Epithelial cell of proximal tubule (primary cell): ENCODE data around the gene CCNA2. TPM values are rescaled to one million over a fixed set of nuclear protein-coding genes. Genes with fewer than 3 reads are reported as not detected.
A peak's percentile ranks its signal among the peaks of the same experiment; 100 is the strongest.

Source experiments
- DNase-seq: peaks from one replicate; pipeline ENCODE4 v3.0.0-alpha.2; 2011; ENCODE audit warnings: low read depth
- H3K4me3 ChIP-seq: 2 replicates; pipeline ENCODE4 v1.5.1; 2011; ENCODE audit warnings: low read depth, mild to moderate bottlenecking, low read length
- total RNA-seq: library from RNA; depleted of rRNA; stranded (reverse); fragments of >200 nt; gene quantifications from 2 replicates; pipeline ENCODE4 v1.2.3, GENCODE V29; 2015
- TF ChIP-seq, protein P1 (sequence below): conservative IDR thresholded peaks from 2 replicates; pipeline ENCODE4 v1.5.1; 2012; ENCODE audit warnings: low read depth, mild to moderate bottlenecking, low read length

CCNA2 gene
- total RNA-seq: 106 and 139 TPM in 2 replicates

DNA sequence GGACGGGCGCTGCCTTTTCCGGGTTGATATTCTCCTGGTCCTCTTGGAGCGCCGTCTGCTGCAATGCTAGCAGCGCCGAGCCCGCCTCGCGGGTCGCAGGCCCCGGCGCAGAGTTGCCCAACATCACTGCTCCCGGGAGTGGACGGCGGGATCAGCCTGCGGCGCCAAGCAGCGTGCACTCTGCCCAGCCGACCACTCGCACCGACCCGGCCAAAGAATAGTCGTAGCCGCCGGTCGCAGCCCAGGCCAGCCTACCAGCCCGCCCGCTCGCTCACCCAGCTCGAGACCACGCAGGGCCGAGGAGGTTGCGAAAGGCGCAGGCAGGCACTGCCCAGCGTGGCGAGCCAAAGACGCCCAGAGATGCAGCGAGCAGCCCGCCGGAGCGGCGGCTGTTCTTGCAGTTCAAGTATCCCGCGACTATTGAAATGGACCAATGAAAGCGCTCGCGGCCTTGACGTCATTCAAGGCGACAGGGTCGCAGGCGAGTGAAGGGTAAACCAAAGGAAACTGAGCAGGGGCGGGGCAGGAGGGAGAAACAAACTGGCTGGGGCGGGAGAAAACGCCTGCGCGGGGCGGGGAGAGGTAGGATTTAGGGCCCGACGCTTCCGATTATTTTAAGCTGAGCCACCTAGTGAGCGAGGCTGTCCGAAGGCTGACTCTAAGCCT, at the start of gene CCNA2:
TSS of gene CCNA2 (minus strand) at position 379 of the 666 bp plus-strand sequence. CDS start at position 124, 255 bp downstream.
- DNase-seq: peak; percentile 66
- TF ChIP-seq, protein P1, sequence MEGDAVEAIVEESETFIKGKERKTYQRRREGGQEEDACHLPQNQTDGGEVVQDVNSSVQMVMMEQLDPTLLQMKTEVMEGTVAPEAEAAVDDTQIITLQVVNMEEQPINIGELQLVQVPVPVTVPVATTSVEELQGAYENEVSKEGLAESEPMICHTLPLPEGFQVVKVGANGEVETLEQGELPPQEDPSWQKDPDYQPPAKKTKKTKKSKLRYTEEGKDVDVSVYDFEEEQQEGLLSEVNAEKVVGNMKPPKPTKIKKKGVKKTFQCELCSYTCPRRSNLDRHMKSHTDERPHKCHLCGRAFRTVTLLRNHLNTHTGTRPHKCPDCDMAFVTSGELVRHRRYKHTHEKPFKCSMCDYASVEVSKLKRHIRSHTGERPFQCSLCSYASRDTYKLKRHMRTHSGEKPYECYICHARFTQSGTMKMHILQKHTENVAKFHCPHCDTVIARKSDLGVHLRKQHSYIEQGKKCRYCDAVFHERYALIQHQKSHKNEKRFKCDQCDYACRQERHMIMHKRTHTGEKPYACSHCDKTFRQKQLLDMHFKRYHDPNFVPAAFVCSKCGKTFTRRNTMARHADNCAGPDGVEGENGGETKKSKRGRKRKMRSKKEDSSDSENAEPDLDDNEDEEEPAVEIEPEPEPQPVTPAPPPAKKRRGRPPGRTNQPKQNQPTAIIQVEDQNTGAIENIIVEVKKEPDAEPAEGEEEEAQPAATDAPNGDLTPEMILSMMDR: no peak
- H3K4me3 ChIP-seq: peak within 1 kb of the TSS; percentile 81

DNA sequence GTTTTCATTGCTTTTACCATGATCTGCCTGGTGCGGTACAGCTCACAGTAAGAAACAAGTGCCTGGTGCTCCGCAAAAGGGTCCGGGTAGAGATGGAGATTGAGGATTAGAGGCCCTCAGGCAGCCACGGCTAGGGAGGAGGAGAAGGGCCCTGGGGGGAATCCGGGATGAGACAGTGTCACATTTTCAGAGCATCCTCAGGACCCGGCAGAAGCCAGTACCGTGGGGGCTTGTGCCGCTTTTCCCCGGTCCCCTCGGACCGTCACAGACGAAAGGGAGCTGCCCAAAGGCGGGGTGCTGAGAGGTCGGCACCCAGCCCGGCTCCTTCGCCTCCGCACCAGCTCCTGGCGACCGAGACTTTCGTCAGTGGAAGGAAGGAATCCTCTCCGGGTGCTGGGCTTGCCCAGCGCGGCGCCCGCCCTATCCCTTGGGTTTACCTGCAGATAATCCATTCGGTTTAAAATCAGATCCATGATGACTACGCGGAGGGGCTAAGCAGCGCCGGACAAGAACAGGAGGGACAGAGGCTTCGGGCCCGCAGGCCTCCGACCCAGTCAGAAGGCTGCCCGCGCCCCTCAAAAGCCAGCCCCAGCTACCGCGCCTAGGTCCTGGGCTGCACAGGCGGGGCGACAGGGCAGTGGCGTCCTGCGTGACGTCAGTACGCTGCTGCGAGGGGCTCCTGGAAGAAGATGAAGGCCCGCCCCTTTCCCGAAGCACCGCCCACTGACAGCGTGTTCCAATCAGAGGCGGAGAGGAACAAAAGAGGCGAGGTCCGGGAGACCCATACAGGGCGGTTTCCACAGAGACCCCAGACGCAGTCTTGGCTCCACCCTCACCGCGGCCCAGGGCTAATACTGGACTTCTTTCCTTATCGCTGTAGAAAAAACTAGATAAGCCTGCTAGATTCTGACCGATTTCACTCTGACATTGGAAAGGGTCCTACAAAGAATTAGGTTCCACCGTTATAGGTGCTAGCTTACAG, 46.4 kb upstream of the CCNA2 start, which contains the start of gene BBS7:
TSS of gene BBS7 (minus strand) at position 634 of the 982 bp plus-strand sequence. CDS start at position 473, 161 bp downstream.
- TF ChIP-seq, protein P1: no peak
- peak within 1 kb of the TSS; percentile 72 for H3K4me3 ChIP-seq
- DNase-seq: peak; percentile 46

DNA sequence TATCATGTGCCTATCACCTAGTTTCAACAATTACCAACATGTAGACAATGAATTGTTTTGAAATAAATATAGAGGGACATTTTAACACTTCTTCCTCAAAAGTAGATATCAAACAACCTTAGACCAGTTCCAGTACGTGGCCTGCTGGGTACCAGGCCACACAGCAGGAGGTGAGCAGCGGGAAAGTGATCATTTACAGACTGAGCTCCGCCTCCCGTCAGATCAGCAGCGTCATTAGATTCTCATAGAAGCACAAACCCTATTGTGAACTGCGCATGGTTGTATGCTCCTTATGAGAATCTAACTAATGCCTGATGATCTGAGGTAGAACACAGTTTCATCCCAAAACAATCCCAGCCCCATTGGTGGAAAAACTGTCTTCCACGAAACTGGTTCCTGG, 40.1 kb upstream of the CCNA2 start:
- DNase-seq: no peak
- TF ChIP-seq, protein P1: no peak

DNA sequence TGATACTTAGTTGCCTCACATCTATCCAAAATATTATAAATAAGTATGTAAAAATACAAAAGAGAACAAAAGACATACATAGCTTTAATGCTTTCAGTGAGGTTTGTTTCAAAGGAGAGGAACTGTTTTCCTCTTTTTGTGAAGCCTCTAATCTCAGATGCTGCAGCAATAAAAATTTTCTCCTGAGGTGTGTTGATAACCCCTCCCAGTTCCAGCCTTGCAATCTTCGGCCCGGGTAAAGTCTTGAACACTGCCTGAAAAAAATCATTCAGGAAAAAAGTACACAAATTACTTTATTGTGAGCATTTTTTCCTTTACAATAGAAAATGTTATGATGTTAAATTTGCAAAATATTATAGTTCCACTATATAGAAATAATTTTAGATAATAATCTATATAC, 37.7 kb upstream of the CCNA2 start:
- TF ChIP-seq, protein P1: no peak
- no peak overlapping the region for H3K4me3 ChIP-seq
- no peak for DNase-seq

More for the DNA sequence above, 40.1 kb upstream of the CCNA2 start:
- no peak overlapping the region for H3K4me3 ChIP-seq

DNA sequence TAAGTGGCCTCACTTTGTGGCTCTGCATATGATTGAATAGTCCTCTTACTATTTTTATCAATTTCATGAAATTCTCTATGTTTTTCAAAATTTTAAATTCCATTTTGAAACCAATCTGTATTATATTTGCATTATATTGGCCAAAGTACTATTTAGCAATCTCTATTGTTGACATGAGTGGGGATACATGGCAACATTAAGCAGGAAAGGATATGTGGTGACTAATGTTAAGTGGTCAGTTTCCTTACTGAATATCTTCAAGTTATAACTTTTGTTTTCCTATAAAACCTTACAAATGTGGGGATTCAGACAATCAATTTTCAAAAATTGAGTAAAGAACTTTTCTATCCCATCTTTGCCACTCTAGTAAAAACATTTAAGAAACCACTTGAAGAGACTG, 36.4 kb upstream of the CCNA2 start:
- no peak for DNase-seq
- TF ChIP-seq, protein P1: no peak
- no peak overlapping the region for H3K4me3 ChIP-seq

DNA sequence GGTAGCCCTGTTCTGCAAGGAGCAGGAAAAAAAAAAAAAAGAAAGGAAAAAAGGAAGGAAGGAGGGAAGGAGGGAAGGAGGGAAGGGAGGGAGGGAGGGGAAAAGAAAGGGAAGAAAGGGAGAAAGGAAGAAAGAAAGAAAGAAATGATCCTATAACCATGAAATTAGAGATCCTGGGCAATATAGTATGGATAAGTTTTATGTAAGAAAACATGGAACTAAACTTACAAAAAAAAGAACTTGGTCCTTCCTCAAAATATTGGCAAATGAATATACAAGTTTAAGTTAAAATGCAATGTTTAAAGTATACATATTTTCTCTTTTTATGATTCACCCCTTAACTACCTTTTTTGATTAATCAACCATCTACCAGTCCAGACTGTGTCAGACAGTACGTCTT, 27.7 kb upstream of the CCNA2 start:
- TF ChIP-seq, protein P1: no peak
- no peak overlapping the region for H3K4me3 ChIP-seq
- no peak for DNase-seq
